Tibial artery (tissue), 4 donors: ENCODE data around the gene MAP7.

Experiments
- DNase-seq, 2 donors: peaks; one replicate each; pipeline ENCODE4 v3.0.0-alpha.2; 2019
- H3K27ac ChIP-seq, 2 donors: fragments of 200-600 bp; sonication (generic) in 1 of 2; 1 replicate in 1 of 2; 2 replicates in 1 of 2; pipeline ENCODE4 v1.5.1; 2018 to 2019; ENCODE audit warnings: mild to moderate bottlenecking in 1 of 2
- H3K27me3 ChIP-seq, 2 donors: fragments of 200-600 bp; sonication (generic) in 1 of 2; one replicate each; pipeline versions ENCODE4 v1.5.1 to v1.6.0; 2016 to 2019
- H3K36me3 ChIP-seq, 3 donors: fragments of 200-600 bp; sonication (generic) in 2 of 3; one replicate each; pipeline ENCODE4 v1.5.1; 2016 to 2019; ENCODE audit warnings: mild to moderate bottlenecking in 2 of 3
- H3K4me1 ChIP-seq, 4 donors: fragments of 200-600 bp; sonication (generic) in 2 of 4; 1 replicate in 3 of 4; 2 replicates in 1 of 4; pipeline ENCODE4 v1.5.1; 2016 to 2019
- H3K4me3 ChIP-seq, 2 donors: fragments of 200-600 bp; sonication (generic) in 1 of 2; 1 replicate in 1 of 2; 2 replicates in 1 of 2; pipeline ENCODE4 v1.5.1; 2018 to 2019; ENCODE audit warnings: mild to moderate bottlenecking in 2 of 2
- H3K9me3 ChIP-seq, 3 donors: fragments of 200-600 bp; sonication (generic) in 1 of 3; one replicate each; pipeline ENCODE4 v1.5.1; 2016 to 2019
- intact Hi-C: fragments of 100-400 bp; cut with DNase I; formaldehyde crosslinking; loops from one replicate; pipeline ENCODE4 v1.15.0; 2023; ENCODE audit warnings: low total_unique reads
- TF ChIP-seq, protein P1 (sequence below), 2 experiments: fragments of 200-600 bp in 1 of 2; fragments of 450-650 bp in 1 of 2; IDR thresholded peaks; one replicate each; pipeline ENCODE4 v1.5.1; 2017 to 2019; ENCODE audit warnings: antibody characterized with exemption in 2 of 2, mild to moderate bottlenecking in 1 of 2, moderate library complexity in 1 of 2

MAP7 gene

GRCh38 chr6:136323431-136324112, 226.7 kb downstream of the MAP7 start:
- no peaks in the 10 kb centered on the region for H3K4me1 ChIP-seq
- no peak overlapping the region for H3K4me3 ChIP-seq
- H3K9me3 ChIP-seq, result no peaks in the 10 kb centered on the region
- no peaks in the 10 kb centered on the region for H3K36me3 ChIP-seq
- no peak overlapping the region for H3K27ac ChIP-seq
- intact Hi-C loops, result no loop called here
- no peak for DNase-seq
- TF ChIP-seq, protein P1, sequence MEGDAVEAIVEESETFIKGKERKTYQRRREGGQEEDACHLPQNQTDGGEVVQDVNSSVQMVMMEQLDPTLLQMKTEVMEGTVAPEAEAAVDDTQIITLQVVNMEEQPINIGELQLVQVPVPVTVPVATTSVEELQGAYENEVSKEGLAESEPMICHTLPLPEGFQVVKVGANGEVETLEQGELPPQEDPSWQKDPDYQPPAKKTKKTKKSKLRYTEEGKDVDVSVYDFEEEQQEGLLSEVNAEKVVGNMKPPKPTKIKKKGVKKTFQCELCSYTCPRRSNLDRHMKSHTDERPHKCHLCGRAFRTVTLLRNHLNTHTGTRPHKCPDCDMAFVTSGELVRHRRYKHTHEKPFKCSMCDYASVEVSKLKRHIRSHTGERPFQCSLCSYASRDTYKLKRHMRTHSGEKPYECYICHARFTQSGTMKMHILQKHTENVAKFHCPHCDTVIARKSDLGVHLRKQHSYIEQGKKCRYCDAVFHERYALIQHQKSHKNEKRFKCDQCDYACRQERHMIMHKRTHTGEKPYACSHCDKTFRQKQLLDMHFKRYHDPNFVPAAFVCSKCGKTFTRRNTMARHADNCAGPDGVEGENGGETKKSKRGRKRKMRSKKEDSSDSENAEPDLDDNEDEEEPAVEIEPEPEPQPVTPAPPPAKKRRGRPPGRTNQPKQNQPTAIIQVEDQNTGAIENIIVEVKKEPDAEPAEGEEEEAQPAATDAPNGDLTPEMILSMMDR (IDR thresholded peaks at IDR 0.05), result no peak
- H3K27me3 ChIP-seq, result no peaks in the 10 kb centered on the region

DNA sequence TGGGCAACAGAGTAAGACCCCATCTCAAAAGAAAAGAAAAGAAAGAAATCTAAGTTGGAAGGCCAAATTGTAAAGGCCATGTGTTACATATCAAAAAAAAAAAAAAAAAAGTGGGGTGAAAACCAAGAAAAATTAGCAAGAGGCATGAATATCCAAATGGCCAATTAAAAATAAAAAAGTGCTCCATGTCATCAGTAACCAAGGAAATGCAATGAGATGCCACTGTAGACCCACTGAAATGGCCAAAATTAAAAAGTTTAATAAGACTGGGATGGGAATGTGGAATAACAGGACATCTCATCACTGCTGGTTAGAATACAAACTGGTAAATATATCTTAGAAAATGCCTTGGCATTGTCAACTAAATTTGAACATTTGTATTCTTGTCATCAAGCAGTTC, 230.5 kb downstream of the MAP7 start:
- Histone ChIP-seq H3K9me3 (no peaks in the 10 kb centered on the region), H3K27ac (no peak overlapping the region), H3K4me3 (no peak overlapping the region), H3K27me3 (no peaks in the 10 kb centered on the region), H3K36me3 (no peaks in the 10 kb centered on the region), H3K4me1 (no peaks in the 10 kb centered on the region)
- DNase-seq, result no peak
- TF ChIP-seq, protein P1 (IDR thresholded peaks at IDR 0.05), result no peak
- intact Hi-C loops, result no loop called here

DNA sequence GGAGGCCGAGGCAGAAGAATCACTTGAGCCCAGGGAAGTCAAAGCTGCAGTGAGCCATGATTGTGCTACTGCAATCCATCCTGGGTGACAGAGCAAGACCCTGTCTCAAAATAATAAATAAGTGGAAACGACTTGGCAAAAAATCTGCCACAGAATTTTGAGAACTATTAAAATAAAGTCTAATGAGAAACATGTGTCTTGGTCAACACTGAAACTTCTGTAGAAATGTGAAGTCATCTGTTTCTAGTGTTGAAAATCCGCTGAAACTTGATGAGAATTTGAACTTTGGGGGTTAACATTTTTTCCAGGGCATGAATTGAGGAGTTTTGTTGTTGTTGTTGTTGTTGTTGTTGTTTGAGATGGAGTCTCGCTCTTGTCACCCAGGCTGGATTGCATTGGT, 231.5 kb downstream of the MAP7 start:
- Histone ChIP-seq H3K27me3 (no peaks in the 10 kb centered on the region), H3K9me3 (no peaks in the 10 kb centered on the region), H3K27ac (no peak overlapping the region), H3K4me3 (no peak overlapping the region), H3K36me3 (no peaks in the 10 kb centered on the region), H3K4me1 (no peaks in the 10 kb centered on the region)
- intact Hi-C loops, result no loop called here
- no peak for DNase-seq
- TF ChIP-seq, protein P1 (IDR thresholded peaks at IDR 0.05), result no peak

- Histone ChIP-seq H3K9me3 (no peaks in the 10 kb centered on the region), H3K27me3 (no peaks in the 10 kb centered on the region), H3K4me1 (no peaks in the 10 kb centered on the region), H3K4me3 (no peak overlapping the region), H3K27ac (no peak overlapping the region), H3K36me3 (no peaks in the 10 kb centered on the region)
- TF ChIP-seq, protein P1 (IDR thresholded peaks at IDR 0.05), result no peak
- intact Hi-C loops, result no loop called here
- no peak for DNase-seq
These were observed 232.3 kb downstream of the MAP7 start for GRCh38 chr6:136317971-136318370.

- DNase-seq, result no peak
- Histone ChIP-seq H3K4me3 (no peak overlapping the region), H3K9me3 (no peaks in the 10 kb centered on the region), H3K4me1 (no peaks in the 10 kb centered on the region), H3K36me3 (no peaks in the 10 kb centered on the region), H3K27me3 (no peaks in the 10 kb centered on the region), H3K27ac (no peak overlapping the region)
- TF ChIP-seq, protein P1 (IDR thresholded peaks at IDR 0.05), result peak; percentile 66 to 85
- intact Hi-C loops, result no loop called here
These were observed 233.1 kb downstream of the MAP7 start for GRCh38 chr6:136317021-136317694.
